ENCODE results near the gene NBDY. TPM values are rescaled to one million over a fixed set of nuclear protein-coding genes. Genes with fewer than 3 reads are reported as not detected.
A peak's percentile ranks its signal among the peaks of the same experiment; 100 is the strongest.

The NBDY gene
- total and polyA plus RNA-seq, 7 donors, result 5.2 to 15.6 (median 6.7) TPM

DNA sequence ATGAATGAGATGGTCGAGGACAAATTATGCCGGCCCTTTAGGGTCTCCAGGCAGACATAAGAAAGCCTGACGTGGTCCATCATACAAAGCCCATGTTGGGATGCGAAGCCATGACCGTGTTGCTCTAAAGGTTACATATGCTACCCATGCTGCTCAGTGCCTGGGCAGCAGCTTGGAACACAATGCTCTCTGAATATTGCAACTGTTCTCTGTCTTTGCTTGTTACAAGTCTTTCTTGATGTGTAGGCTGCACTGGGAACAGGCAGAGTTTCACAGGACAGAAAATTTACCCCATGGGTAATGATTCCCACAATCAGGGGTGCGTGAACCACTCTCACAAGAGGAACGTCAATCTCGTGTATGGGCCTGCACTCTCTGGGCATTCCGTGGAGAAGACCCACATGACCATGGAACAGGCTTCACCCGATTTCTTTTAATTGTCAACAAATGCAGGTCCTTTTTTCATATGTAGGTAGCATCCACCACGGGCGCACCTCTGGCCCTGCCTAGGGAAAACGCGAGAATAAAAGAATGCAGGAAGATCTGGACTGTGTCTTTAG is 66.3 kb downstream of the NBDY start:
- TF ChIP-seq, protein P1, sequence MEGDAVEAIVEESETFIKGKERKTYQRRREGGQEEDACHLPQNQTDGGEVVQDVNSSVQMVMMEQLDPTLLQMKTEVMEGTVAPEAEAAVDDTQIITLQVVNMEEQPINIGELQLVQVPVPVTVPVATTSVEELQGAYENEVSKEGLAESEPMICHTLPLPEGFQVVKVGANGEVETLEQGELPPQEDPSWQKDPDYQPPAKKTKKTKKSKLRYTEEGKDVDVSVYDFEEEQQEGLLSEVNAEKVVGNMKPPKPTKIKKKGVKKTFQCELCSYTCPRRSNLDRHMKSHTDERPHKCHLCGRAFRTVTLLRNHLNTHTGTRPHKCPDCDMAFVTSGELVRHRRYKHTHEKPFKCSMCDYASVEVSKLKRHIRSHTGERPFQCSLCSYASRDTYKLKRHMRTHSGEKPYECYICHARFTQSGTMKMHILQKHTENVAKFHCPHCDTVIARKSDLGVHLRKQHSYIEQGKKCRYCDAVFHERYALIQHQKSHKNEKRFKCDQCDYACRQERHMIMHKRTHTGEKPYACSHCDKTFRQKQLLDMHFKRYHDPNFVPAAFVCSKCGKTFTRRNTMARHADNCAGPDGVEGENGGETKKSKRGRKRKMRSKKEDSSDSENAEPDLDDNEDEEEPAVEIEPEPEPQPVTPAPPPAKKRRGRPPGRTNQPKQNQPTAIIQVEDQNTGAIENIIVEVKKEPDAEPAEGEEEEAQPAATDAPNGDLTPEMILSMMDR (IDR thresholded peaks at IDR 0.05), result no peak
- Histone ChIP-seq H3K36me3 (ENCODE audit: insufficient read depth in 1 of 2, low read depth in 1 of 2) (no peaks in the 10 kb centered on the region), H3K4me1 (peaks cover 23% of the 10 kb centered on the region), H3K4me3 (no peak overlapping the region), H3K27me3 (ENCODE audit: insufficient read depth in 3 of 3, low read length in 2 of 3) (no peaks in the 10 kb centered on the region), H3K27ac (no peak overlapping the region), H3K9me3 (no peaks in the 10 kb centered on the region)
- no peak for ATAC-seq
- DNase-seq, result no peak
- 91 to 94% (median 92%) methylated on average over 14 of the region's 14 CpGs for WGBS, 3 donors
- intact Hi-C loops (cut with DNase I), result loop anchor here in 1 of 2 donors (5.0 to 10.0 kb wide), 2 partner anchors 38 to 1229 kb away; no protein-coding TSS in a partner anchor

DNA sequence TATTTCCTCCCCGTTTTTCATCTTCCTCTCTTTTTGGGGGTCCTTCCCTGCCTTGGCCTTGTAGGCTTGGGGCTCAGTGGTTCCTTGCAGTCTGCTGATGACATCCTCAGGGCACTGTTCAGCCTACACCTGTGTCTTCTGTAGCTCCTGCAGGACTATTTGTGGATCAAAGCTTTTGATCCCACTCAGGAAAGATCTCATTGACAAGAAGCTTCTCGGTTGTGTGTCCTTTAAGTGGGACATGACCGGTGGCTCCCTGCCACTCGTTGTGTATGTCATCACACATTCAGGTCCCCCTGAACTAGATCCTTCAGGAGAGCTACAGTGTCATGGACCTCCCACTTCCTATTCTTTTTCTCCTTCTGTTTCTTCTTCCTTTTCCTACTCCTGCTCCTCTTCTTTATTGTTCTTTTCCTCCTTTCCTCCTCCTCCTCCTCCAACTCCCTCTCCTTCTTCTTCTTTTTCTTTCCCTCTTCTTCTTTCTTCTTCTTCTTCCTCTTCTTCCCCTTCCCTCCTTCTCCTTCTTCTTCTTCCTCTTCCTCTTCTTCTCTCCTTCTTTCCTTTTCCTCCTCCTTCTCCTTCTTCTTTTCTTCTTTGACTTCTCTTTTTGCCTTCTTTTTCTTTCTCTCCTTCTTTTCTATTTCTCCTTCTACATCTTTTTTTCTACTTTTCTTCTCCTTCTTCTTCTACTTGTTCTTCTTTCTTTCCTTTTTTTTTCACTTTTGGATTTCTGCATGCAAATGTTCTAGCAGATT is 67.8 kb downstream of the NBDY start:
- Histone ChIP-seq H3K27me3 (ENCODE audit: insufficient read depth in 3 of 3, low read length in 2 of 3) (no peaks in the 10 kb centered on the region), H3K36me3 (ENCODE audit: insufficient read depth in 1 of 2, low read depth in 1 of 2) (no peaks in the 10 kb centered on the region), H3K4me1 (peaks cover 23% of the 10 kb centered on the region), H3K9me3 (no peaks in the 10 kb centered on the region), H3K4me3 (no peak overlapping the region), H3K27ac (no peak overlapping the region)
- ATAC-seq (no peak), DNase-seq (no peak)
- WGBS, 3 donors, result 85 to 93% (median 93%) methylated on average over 4 of the region's 4 CpGs
- intact Hi-C loops (cut with DNase I), result loop anchor here in 1 of 2 donors (5.0 to 10.0 kb wide), 2 partner anchors 40 to 1228 kb away; no protein-coding TSS in a partner anchor
- TF ChIP-seq, protein P1 (IDR thresholded peaks at IDR 0.05), result no peak

DNA sequence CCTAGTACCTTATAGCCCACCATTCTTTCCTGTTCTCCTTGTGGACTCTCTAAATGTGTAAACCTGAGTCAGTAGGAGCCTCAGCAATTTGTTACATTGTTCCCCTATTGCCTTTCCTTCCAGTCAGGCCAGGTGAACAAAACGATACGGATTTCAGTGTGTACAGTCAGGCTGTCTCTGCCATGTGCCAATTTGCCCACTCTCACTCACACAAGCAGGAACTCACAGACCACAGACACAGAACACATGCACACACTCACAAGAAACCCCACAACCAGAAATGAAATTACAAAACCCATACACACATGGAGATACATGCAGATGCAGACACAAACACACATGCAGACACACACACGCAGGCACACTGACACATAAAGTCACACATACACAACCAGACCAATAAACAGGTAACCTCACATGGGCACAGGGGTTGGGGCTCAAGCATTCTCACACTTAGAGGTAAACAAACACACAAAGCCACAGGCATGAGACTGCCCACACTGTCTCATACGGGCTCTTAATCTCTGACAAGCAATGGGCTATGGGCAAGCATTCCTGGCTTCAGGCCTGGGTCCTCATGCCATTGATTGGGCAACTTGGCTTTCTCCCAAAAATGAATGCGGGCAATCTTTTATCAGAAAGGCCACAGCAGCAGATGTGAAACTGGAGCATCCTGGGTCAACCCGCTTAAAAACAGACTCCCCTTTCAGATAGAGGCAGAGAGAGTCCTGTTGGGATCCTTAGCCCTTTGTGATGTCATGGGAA is 68.7 kb downstream of the NBDY start:
- no peaks in the 10 kb centered on the region for H3K9me3 ChIP-seq
- peaks cover 27% of the 10 kb centered on the region for H3K4me1 ChIP-seq
- no peaks in the 10 kb centered on the region for H3K27me3 ChIP-seq (ENCODE audit: insufficient read depth in 3 of 3, low read length in 2 of 3)
- WGBS, 3 donors, result 43 to 50% (median 45%) methylated on average over 6 of the region's 6 CpGs
- H3K27ac ChIP-seq, result peak overlapping the region; percentile 52
- DNase-seq (peak in 1 of 2 donors; percentile 63), ATAC-seq (peak; percentile 26 to 61 (median 49))
- TF ChIP-seq, protein P1 (IDR thresholded peaks at IDR 0.05), result no peak
- intact Hi-C loops (cut with DNase I), result loop anchor here in 1 of 2 donors (5.0 to 10.0 kb wide), 2 partner anchors 40 to 1227 kb away; no protein-coding TSS in a partner anchor
- peak overlapping the region; percentile 50 for H3K4me3 ChIP-seq
- no peaks in the 10 kb centered on the region for H3K36me3 ChIP-seq (ENCODE audit: insufficient read depth in 1 of 2, low read depth in 1 of 2)

DNA sequence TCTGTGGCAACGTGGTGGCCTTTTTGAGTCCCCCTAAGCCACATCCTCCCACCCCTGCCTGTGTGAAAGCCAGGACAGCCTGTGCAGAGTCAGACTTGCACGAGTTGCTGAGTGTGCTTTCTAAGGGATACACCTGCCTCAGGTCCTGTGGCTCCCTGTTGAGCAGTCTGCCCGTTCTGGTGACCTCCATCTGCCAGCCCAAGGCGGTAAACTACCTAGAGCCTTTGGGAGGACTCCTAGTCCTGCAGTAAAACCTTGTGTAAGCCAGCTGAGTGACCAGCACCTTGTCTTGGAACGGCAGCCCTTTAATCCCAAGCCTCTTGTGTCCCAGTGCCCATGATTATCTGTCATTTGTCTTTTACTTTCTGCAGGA is 69.3 kb downstream of the NBDY start:
- no peaks in the 10 kb centered on the region for H3K36me3 ChIP-seq (ENCODE audit: insufficient read depth in 1 of 2, low read depth in 1 of 2)
- H3K4me1 ChIP-seq, result peaks cover 27% of the 10 kb centered on the region
- WGBS, 3 donors, result 17 to 43% (median 32%) methylated on average over 5 of the region's 5 CpGs
- TF ChIP-seq, protein P1 (IDR thresholded peaks at IDR 0.05), result no peak
- H3K9me3 ChIP-seq, result no peaks in the 10 kb centered on the region
- no peak for DNase-seq
- no peaks in the 10 kb centered on the region for H3K27me3 ChIP-seq (ENCODE audit: insufficient read depth in 3 of 3, low read length in 2 of 3)
- peak; percentile 23 to 54 (median 38) for ATAC-seq
- peak overlapping the region; percentile 50 for H3K4me3 ChIP-seq
- H3K27ac ChIP-seq, result peak overlapping the region; percentile 52
- intact Hi-C loops (cut with DNase I), result loop anchor here in 1 of 2 donors (5.0 to 10.0 kb wide), 2 partner anchors 41 to 1226 kb away; no protein-coding TSS in a partner anchor
